ENCODE data around the gene PFDN1. TPM values are rescaled to one million over a fixed set of nuclear protein-coding genes. Genes with fewer than 3 reads are reported as not detected.
A peak's percentile ranks its signal among the peaks of the same experiment; 100 is the strongest.

The PFDN1 gene
- total and polyA plus RNA-seq, 11 donors: 53.8 to 140 (median 75.0) TPM

- peak overlapping the region; percentile 34 to 88 (median 78) for H3K27ac ChIP-seq
- no peaks in the 10 kb centered on the region for H3K36me3 ChIP-seq
- WGBS, 4 donors: 55 to 64% (median 57%) methylated on average over 5 of the region's 5 CpGs
- no peaks in the 10 kb centered on the region for H3K9me3 ChIP-seq
- TF ChIP-seq POLR2A (IDR thresholded peaks at IDR 0.05): no peak
- TF ChIP-seq CTCF (IDR thresholded peaks at IDR 0.05): no peak
- H3K4me3 ChIP-seq: no peak overlapping the region
- H3K4me1 ChIP-seq: peaks cover 5 to 88% (median 62%) of the 10 kb centered on the region in 12 donors
- DNase-seq: peak in 2 of 5 donors; percentile 51 to 59
- H3K27me3 ChIP-seq: no peaks in the 10 kb centered on the region
- peak in 3 of 4 donors; percentile 25 to 58 (median 42) for ATAC-seq
- intact Hi-C loops (cut with DNase I): loop anchor here in 3 of 10 donors (5.0 kb wide), 1 partner anchor 39 kb away; no protein-coding TSS in a partner anchor
Measured at GRCh38 chr5:140221697-140222223, 81.1 kb downstream of the PFDN1 start.

DNA sequence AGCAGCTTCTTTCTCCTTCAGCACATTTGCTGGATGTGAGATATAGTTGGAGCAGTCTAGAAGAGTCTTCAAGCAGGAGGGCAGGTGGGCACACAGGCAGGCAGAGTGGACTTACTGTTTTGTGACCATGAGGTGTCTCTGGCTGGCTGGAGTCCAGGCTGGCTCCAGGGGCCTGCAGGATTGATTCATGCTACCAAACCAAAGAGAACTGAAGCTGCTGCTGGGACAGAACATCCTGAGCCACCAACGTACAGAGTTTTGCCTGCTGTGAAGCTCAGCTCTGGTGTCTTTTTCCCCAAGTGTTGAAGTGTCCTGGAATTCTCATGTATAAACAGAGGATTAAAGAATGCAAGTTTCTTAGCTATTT is 82.2 kb downstream of the PFDN1 start:
- intact Hi-C loops (cut with DNase I): loop anchor here in 3 of 10 donors (5.0 kb wide), 1 partner anchor 38 kb away; no protein-coding TSS in a partner anchor
- no peak overlapping the region for H3K4me3 ChIP-seq
- WGBS, 4 donors: 43 to 73% (median 53%) methylated on average over 1 of the region's 1 CpG
- H3K36me3 ChIP-seq: no peaks in the 10 kb centered on the region
- TF ChIP-seq CTCF (IDR thresholded peaks at IDR 0.05): no peak
- DNase-seq (peak in 1 of 5 donors; percentile 52), ATAC-seq (peak in 2 of 4 donors; percentile 1 to 35)
- H3K9me3 ChIP-seq: no peaks in the 10 kb centered on the region
- H3K27ac ChIP-seq: peak overlapping the region; percentile 34 to 87 (median 71)
- peaks cover 5 to 94% (median 70%) of the 10 kb centered on the region in 12 donors for H3K4me1 ChIP-seq
- H3K27me3 ChIP-seq: no peaks in the 10 kb centered on the region

GRCh38 chr5:140220032-140220697 is 82.7 kb downstream of the PFDN1 start:
- intact Hi-C loops (cut with DNase I): loop anchor here in 3 of 10 donors (5.0 kb wide), 1 partner anchor 38 kb away; no protein-coding TSS in a partner anchor
- Histone ChIP-seq H3K9me3 (no peaks in the 10 kb centered on the region), H3K4me1 (peaks cover 5 to 94% (median 72%) of the 10 kb centered on the region in 12 donors), H3K27ac (peak overlapping the region; percentile 34 to 87 (median 58)), H3K36me3 (no peaks in the 10 kb centered on the region), H3K4me3 (no peak overlapping the region), H3K27me3 (no peaks in the 10 kb centered on the region)
- TF ChIP-seq CTCF (IDR thresholded peaks at IDR 0.05): no peak
- TF ChIP-seq POLR2A (IDR thresholded peaks at IDR 0.05): no peak
- ATAC-seq (no peak), DNase-seq (no peak)
- 87 to 94% (median 91%) methylated on average over 3 of the region's 3 CpGs for WGBS, 4 donors
